Epithelial cell of proximal tubule (primary cell): Measurements from ENCODE around the gene TRPM3. TPM values are rescaled to one million over a fixed set of nuclear protein-coding genes. Genes with fewer than 3 reads are reported as not detected.

ENCODE experiments used
- DNase-seq: peaks from one replicate; pipeline ENCODE4 v3.0.0-alpha.2; 2011; ENCODE audit warnings: low read depth
- H3K4me3 ChIP-seq: 2 replicates; pipeline ENCODE4 v1.5.1; 2011; ENCODE audit warnings: low read depth, mild to moderate bottlenecking, low read length
- total RNA-seq: library from RNA; depleted of rRNA; stranded (reverse); fragments of >200 nt; gene quantifications from 2 replicates; pipeline ENCODE4 v1.2.3, GENCODE V29; 2015
- TF ChIP-seq, protein P1 (sequence below): conservative IDR thresholded peaks from 2 replicates; pipeline ENCODE4 v1.5.1; 2012; ENCODE audit warnings: low read depth, mild to moderate bottlenecking, low read length

TRPM3 gene
- total RNA-seq, 1 donor from 2014 or later: not detected

DNA sequence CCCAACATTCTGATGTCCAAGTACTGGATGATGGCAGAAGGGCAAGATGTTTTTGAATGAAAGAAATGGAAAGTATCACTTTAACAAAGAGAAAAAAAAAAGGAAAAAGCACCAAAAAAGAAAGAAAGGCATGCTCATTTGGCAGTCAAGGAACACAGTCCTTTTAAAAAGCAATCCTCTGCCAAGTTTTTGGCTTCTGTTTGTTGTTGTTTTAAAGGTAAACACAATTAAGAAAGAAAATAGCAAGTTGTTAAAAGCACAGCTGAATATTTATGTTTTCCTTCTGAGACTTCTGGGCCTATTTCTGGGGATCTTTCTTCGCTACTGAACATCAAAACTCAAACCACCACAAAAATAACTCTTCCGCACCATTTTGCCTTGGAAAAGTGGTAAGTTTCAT lies 162.1 kb downstream of the TRPM3 start:
- TF ChIP-seq, protein P1, sequence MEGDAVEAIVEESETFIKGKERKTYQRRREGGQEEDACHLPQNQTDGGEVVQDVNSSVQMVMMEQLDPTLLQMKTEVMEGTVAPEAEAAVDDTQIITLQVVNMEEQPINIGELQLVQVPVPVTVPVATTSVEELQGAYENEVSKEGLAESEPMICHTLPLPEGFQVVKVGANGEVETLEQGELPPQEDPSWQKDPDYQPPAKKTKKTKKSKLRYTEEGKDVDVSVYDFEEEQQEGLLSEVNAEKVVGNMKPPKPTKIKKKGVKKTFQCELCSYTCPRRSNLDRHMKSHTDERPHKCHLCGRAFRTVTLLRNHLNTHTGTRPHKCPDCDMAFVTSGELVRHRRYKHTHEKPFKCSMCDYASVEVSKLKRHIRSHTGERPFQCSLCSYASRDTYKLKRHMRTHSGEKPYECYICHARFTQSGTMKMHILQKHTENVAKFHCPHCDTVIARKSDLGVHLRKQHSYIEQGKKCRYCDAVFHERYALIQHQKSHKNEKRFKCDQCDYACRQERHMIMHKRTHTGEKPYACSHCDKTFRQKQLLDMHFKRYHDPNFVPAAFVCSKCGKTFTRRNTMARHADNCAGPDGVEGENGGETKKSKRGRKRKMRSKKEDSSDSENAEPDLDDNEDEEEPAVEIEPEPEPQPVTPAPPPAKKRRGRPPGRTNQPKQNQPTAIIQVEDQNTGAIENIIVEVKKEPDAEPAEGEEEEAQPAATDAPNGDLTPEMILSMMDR: no peak
- DNase-seq: no peak
- H3K4me3 ChIP-seq: no peak overlapping the region

DNA sequence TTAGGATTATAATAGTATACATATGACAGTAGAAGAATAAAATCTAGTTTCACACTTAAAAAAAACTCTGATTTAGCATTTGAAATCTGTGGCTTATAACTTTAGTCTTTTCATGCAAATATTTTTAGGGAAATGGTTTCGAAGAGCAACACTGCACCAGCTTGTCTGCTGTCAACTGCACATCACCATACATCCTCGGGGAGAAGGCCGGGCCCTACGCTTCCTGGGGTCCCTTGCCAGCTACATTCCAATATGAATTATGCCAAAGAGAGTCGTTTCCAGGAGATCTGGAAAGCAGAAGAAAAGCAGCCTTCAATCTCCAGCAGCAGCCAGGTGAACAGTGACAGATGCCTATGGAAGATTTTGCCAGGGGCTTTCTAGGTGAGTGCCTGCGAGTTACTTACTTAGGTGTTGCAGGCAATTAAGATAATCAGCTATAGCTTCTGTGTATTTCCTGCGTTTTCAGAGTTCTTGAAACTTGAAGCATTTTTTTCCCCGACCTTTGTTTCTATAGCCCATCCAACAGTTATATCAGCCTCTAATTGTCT lies 166.8 kb downstream of the TRPM3 start:
- no peak overlapping the region for H3K4me3 ChIP-seq
- DNase-seq: no peak

DNA sequence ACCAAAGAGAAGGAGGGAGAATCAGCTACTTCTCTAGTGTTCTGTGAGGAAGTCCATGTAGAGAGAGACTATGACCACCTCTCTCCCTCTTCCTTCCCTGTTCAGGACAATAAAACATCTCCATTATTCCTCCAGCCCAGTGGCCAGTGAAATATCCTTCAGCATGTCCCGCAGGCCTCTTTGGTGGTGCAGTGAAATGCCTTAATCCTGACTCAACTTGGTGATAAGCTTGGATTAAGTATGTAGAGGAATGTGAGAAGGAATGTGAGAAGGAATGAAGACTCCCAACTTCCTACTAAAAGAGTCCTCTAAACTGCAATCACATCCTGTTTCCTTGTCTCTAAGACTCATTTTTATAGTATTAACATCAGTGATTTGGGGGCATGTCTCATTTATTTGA lies 167.3 kb downstream of the TRPM3 start:
- TF ChIP-seq, protein P1: no peak
- DNase-seq: peak; percentile 62
- H3K4me3 ChIP-seq: no peak overlapping the region

More for the DNA sequence above, 166.8 kb downstream of the TRPM3 start:
- TF ChIP-seq, protein P1: no peak

DNA sequence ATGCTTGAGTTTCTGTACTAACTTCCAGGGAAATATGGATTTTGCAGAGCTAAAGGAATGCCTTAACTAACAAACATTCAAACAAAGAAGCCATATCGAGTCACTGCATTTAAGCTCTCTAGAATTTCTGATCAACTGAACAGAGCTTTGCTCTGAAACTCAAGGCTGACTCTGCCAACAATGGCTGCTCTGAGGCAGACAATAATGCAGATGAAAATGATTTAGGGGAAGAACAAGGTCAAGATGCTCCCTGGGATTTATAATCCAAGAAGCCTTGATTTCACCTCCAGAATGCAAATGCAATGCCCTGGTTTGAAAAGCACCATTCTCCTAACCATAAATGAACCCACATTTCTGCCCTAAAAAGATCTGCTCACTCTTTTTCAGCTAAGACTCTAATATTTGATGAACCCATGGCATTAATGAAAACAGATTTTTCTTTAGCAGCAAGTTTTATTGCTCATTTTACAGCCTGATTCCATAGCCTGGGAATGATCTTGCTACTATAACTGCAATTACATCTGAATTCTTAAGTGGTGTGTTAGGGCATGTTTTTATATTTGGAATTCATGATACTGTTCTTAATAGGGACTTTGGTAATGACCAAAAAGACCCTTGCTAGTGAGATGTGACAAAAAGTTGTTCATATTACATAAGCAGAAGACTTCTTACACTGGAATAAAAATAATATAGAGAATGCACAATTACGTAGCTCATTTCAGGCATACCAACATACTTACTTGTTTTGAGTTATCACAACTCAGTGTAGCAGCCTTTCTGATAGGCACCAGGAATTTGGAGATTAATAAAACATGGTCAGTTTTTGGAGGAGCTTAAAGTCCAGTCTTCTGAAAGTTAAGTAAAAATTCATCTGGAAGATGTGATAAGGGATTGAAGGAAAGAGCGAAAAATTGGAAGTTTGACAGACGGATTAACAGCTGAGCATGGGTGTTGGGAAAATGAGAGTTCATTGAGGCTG lies 169.4 kb downstream of the TRPM3 start:
- no peak overlapping the region for H3K4me3 ChIP-seq
- DNase-seq: no peak
- TF ChIP-seq, protein P1: no peak

DNA sequence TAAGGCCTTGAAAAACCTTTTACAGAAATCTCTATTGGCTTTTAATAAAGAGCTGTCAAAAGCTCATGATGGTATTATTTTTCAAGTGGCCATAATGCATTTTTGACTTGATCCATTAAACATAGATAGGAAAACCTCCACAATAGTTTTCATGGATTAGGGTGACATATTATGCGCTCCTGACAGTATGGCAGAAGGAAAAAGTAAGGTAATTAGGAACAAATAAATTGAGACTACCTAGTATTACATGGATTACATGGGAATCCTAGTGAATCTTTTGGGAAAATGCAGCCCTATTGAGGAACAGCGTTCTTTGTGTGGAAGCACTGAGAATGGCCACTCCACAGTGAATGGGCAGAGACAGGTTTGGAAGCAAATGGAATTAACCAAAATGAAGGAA lies 171.2 kb downstream of the TRPM3 start:
- TF ChIP-seq, protein P1: no peak
- no peak for DNase-seq
- no peak overlapping the region for H3K4me3 ChIP-seq

DNA sequence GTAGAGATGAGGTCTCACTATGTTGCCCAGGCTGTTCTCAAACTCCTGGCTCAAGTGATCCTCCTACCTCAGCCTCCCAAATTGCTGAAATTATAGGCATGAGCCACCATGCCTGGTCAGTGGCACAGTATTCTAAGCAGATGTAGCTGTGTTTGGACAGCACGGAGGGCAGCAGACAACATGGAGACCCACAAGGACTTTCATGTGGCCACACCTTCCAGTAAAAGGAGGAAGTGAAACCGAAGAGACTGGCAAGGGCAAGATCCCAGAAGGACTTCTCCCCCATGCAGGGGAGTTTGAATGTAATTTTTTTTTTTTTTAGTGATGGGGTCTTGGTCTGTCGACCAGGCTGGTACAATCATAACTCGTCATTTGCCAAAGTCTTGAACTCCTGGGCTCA lies 172.2 kb downstream of the TRPM3 start:
- TF ChIP-seq, protein P1: no peak
- DNase-seq: no peak
- no peak overlapping the region for H3K4me3 ChIP-seq

DNA sequence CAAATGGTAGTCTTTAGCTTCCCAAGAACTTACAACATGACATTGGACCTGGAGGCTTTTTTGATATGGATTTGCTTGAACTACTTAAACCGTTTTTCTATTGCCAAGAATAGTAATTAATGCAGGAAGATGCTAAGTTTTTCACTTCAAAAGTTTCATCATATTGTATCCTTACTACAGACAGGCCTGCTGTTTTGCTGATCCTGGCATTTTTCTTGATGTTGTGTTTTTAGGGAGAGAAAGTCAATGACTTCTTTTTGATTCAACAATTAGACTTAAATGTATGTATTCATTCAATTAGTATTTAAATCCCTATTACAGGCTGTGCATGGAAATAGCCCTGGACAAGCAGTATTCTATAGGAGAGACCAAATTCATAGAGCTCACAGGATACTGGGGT lies 172.7 kb downstream of the TRPM3 start:
- no peak for DNase-seq
- TF ChIP-seq, protein P1: no peak
- no peak overlapping the region for H3K4me3 ChIP-seq
